Diencephalon (tissue), 1 donor: ENCODE measurements around the gene LYRM2. TPM values are rescaled to one million over a fixed set of nuclear protein-coding genes. Genes with fewer than 3 reads are reported as not detected.

Experiments used
- total RNA-seq: library from RNA; depleted of rRNA; stranded (reverse); fragments of >200 nt; gene quantifications from one replicate; pipeline ENCODE4 v1.2.3, GENCODE V29; 2014

LYRM2 gene, protein sequence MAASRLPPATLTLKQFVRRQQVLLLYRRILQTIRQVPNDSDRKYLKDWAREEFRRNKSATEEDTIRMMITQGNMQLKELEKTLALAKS
- total RNA-seq, result 32.3 TPM

DNA sequence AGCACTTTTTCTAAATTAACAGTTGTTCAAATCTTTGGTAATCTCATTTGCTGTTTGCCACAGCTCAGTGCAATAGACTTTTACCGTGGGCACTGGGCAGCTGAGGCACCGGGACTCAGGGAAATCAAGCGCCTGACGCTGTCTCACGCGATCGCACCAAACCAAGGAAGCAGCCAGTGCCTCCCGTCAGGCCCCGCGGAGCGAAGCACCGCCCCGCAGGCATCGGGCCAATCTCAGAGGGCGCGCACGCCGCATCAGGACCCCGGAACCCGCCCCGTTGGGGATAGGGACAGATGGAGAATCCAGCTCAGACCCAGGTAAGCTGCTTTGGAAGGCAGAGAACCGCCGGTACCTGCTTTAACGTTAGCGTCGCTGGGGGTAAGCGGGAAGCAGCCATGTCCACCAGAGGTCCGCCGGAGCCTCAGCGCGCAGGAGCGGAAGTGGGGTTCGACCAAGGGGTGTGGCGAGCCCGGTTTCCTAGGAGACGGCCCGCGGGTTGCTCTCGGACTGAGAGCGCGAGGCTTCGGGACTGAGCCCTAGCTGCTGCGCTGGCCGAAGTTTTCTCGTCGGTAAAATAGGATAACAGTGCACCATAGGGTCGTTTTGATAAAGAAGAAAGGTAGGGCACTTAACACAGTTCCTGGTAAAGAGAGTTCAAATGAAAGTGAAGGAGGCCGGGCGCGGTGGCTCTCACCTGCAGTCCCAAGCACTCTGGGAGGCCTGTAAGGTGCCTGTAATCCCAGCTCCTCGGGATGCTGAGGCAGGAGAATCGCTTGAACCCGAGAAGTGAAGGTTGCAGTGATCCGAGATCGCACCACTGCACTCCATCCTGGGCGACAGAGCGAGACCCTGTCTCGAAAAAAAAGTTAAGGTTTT is at the start of gene LYRM2:
LYRM2 (minus strand) TSS at position 428 of the 876 bp plus-strand sequence; CDS start at position 397, 31 bp downstream.

Other genes with a start within 250 kb of the LYRM2 start
- gene RRAGD, start 226.5 kb downstream of the LYRM2 start, total RNA-seq, result 61.1 TPM
- gene ANKRD6, start 205.6 kb downstream of the LYRM2 start, total RNA-seq, result 66.2 TPM
- 30.2 TPM for gene MDN1, start 181.0 kb upstream of the LYRM2 start, total RNA-seq
- gene CASP8AP2, start 191.1 kb upstream of the LYRM2 start, total RNA-seq, result 39.9 TPM